ENCODE results near the gene OTOP3.

OTOP3 gene

GRCh38 chr17:74998783-74999182 is 63.1 kb downstream of the OTOP3 start:
- DNase-seq (ENCODE audit: extremely low read depth, low read depth): no peak
- TF ChIP-seq CTCF (IDR thresholded peaks at IDR 0.05; ENCODE audit: low read depth, low read length): no peak

GRCh38 chr17:74999523-74999922 is 63.8 kb downstream of the OTOP3 start:
- TF ChIP-seq CTCF (IDR thresholded peaks at IDR 0.05; ENCODE audit: low read depth, low read length): no peak
- DNase-seq (ENCODE audit: extremely low read depth, low read depth): no peak

Measured in AG09319 (cell line).